HT-29 (cell line): ENCODE results near the gene LIPM. TPM values are rescaled to one million over a fixed set of nuclear protein-coding genes. Genes with fewer than 3 reads are reported as not detected.

Source experiments
- DNase-seq: peaks from one replicate; pipeline ENCODE4 v3.0.0-alpha.2; 2015; ENCODE audit warnings: low spot score
- total RNA-seq: library from RNA; depleted of rRNA; stranded (reverse); fragments of >200 nt; shearing (Covaris generic); gene quantifications from 2 replicates; pipeline ENCODE4 v1.2.3, GENCODE V29; 2014

LIPM gene
- total RNA-seq, 1 experiment from 2014 or later: not detected

DNA sequence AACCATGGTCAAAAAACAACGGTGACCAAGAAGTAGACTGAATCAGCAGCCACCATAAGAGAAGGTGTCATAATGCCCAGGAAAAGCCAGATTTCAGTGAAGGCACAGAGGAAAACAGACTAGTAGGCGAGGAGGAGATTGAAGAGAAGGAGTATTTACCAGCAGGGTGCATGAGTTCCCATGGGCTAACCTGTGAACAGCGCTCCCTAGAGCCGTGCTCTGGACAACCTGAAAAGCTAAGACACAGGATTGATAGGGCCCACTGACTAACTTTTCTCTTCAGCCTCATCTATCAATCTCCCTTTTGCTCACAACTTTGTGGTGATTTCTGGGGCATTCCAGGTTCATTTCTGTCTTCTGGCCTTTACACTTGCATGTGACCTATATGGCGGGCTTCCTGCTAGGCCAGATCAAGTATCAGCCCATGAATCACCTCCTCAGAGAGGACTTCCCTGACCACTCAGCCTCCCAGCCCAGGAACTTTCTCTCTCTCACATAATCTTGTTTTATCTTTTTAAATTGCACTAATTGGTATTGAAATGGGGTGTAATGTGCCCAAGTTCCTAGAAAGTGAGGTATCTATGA lies 36.3 kb downstream of the LIPM start:
- DNase-seq: no peak

DNA sequence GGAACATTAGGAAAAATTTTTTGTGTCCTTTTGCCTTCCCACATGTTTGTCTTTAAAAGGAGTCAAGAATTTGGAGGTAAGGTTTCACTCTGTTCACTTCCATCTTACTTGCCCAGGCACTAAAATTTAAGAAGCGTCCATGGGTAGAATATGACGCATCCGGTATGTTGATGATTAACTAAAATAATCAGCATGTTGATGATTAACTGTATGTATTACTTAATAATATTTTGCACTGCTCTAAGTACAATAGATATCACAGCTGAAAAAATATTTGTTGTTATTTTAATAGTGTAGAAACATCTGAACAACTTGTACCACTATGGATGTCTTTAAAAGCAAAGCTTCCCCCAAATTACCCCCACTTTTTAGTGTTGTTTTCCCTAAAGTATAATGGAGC lies 37.6 kb downstream of the LIPM start:
- peak; percentile 68 for DNase-seq

DNA sequence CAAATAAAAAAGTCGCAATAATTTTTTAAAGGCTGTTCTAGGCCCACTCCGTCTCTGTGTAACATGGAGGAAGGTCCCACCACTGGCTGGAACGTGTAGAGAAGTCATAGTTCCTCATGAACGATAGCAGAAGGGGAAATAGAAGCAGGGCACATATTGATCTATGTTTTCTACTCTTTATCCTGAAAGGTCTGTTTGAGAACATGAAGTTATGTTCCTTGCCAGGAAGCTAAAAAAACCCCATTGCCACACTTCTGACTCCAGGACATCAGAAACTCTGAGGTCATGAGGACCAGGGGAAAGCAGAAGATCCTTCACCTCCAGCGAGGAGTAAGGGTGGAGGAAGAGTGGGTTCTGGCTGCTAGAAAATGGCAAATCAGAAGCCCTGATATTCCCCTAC lies 38.4 kb downstream of the LIPM start:
- no peak for DNase-seq

DNA sequence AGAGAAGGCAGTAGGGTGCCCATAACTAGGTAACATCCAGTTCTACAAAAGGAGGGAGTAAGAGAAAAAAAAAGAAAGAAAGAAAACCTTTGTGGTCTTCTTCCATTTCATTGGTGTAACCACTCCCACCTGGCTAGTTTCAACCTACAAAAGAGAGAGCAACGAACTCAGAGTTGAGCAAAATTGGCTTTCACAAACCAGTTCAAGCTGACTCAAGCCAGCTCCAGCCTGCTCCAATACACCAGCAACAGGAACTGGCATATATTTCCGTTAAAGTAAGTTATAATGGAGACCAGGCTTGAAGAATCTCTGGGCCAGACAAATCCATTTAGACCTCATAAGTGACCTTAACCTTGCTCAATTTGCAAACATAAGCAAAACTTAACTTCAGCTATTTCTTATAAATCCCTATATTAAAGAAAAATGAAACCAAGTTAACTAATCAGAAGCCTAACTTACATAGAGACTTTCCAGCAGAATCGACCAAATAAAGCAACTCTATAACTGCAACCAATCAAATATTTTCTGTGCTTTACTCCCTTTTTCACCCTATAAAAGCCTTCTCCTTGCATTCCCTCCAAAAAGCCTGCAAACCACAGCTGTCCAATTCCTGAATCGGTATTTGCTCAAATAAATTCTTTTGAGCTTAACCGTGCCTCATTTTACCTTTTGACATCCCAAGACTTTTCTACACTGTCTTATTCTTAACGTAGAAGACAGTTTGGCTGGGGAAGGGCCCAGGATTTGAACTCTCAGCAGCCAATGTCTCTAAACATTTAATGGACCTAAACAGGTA lies 39.0 kb downstream of the LIPM start:
- no peak for DNase-seq

DNA sequence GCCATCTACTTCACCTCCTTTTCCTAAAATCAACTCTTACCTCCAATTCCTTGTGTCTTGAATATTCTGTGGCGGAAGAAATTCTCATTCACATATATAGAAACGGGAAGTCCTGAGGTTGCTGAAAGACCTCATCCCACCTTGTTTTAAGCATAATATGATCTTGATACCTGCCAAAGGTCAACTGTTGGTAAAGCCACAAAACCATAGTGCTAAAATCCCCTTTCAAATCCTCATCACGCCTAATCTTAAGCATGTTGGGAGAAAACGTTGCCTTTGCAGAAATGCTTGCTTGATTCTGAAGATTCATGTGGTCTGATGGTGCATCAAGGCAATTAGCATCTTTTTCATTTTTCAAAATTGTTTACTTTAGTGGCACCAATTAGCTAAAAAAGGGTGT lies 40.6 kb downstream of the LIPM start:
- DNase-seq: no peak

DNA sequence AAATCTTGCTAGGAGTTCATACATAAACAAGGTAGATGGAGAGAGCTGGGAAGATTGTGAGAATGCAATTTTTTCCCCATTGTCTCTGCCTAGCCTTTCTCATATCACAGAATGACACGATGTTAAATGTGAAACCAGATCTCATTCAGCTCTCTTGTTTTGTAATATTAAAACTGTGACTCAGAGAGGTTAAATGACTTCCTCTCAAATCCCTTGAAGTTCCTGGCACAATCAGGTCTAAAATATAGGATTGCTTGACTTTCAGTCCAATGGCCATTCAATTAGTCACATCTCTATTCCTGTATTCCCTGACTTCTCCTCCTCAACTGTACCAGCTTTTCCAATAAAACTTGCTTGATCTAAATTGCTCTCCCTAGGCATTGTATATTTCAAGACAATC lies 46.0 kb downstream of the LIPM start:
- peak; percentile 62 for DNase-seq

DNA sequence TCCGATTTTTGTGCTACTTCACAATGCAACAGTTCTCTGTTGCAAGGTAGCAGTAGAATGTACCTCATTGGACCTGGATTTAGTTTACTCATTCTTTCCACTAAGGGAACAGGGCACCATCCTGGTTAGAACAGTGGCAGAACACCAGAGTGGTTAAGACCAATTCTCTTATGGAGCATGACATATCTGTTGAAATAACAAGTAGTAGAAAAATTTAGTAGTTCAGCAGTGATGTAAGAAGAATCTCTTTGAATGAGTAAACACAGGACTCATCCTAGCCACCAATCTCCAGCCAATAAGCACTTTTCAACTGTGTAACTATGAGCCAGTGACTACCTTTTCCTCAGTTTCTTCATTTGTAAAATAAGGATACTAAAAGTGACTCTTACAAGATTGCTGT lies 46.7 kb downstream of the LIPM start:
- DNase-seq: no peak

DNA sequence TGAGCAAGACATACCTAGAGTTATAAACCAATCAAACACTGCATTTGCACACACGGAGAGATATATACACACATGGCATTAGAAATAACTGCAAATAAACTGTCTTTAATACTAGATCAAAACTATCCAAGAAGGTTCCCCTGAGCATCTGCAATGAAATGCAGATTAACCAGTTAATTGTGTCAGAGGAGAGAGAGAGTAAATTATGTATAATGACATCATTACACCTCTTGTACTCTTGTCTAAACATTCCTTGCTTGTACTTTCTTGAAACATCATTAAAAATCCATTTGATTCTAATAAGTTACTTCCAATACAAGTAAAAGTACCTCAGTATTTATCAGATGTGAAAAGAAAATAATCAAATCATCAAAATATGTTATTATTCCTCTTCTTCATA lies 48.2 kb downstream of the LIPM start:
- DNase-seq: peak; percentile 46

DNA sequence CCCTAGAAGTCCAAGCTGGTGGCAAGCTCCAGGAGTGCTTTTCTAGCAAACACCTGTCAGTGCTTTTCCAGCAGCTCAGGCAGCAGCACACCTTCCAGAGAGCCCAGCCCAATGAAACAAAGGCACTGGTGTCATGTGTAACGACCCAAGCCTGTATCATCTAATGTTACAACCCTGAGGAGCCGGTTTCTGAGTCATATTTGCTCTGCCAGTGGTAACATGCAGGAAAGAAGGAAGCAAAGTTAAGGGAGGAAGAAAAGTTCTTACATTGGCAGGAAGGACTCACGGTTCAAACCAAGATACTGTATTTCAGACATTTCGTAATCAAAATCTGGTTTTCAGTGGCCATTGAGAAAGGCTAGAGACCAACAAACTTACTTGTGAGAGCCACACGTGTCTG lies 49.2 kb downstream of the LIPM start, which contains the start of gene ANKRD22:
Gene ANKRD22 (minus strand): TSS at position 139 of the 400 bp plus-strand sequence. CDS start 237 bp downstream, outside the sequence.
- DNase-seq: peak; percentile 97

DNA sequence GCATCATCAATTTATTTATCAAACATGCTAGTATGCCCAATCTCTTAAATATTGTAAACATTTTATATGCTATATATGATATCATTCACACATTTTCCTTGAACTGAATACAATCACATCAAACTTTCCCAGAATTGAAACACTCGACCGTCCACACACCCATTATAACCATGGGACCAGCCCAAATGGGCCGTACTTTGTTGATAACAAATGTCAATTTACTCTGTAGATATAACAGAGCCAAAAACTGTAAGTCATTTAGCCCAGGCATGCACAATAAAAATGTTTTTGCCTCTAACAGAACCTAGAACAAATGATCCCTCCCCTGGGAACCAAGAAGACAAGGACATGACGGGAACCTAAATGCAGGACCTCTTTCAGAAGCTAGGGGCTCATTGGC lies 49.8 kb downstream of the LIPM start:
- no peak for DNase-seq

DNA sequence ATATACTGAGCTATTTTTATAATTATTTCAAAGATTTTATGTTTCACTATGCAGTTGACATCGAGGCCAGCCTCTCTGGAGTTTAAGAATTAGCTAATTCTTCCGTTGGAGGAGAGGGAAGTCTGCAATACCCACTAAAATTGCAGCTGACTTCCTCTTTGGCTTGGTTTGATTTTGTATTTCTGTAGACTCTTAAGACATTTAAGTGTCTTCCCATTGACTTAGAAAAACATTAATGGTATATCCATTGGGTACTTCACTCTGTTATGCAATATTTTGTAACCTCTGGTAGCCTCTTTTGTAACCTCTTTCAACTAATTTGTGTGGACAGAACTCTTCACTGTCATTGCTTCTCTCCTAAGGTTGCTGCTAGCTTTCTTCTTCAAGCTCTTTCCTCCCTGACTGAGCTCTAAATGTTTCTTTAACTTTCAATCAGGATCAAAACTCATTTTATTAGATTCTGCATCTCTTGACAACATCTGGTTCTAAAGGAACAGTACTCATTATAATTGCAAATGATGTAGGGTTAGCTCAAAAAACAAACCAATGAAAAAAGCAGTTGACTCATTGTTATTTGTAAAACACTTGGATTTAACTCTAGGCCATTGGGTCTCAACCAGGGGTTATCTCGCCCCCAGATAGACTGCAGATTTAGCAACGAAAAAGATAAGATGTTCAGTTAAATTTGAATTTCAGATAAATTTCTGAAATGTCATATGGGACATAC lies 50.8 kb downstream of the LIPM start:
- DNase-seq: no peak

DNA sequence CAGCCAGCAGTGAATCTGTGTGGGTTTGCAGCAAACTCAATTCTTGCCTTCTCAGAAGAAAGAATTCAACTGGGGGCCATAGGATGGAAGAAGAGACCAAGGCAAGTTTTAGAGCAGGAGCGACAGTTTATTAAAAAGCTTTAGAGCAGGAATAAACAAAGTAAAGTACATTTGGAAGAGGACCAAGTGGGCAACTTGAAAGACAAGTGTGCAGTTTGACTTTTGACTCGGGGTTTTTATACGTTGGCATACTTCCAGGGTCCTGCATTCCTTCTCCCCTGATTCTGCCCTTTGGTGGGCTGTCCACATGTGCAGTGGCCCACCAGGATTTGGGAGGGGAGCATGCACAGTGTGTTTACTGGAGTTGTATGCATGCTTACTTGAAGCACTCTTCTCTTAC lies 52.2 kb downstream of the LIPM start:
- peak; percentile 26 for DNase-seq

DNA sequence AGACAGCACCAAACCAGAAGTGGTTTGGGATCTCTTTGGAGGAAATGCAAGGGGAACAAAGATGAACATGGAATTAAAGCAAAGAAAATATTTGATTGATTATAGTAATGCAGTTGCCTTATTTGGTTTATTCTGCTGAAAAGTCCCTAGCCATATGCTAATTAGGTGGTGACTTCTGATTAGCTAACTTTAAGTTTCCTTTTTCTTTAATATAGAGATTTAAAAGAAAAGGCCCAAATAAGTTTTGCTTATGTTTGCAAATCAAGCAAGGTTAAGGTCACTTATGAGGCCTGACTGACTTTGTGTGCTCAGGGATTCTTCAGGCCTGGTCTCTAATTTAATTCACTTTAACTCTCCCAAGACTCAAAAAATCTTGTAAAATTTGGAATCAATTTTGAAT lies 55.3 kb downstream of the LIPM start:
- DNase-seq: no peak

DNA sequence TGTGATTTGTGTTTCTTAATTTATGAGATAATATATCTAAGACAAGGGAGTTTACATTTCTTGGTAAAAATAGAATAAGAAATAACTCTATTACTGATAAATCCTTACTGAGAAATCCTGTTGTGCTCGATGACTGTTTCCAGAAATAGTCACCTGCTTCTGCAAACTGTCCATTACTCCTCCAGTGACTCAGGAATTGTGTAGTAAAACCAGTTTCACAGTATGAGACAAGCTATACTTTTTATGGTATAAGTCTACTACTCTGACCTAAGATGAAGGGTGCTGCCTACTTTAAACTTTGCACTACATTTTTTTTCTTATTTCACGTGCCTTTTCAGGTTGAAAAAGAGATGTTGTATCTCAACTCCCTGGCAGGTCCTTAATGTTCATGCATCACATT lies 56.0 kb downstream of the LIPM start:
- peak; percentile 52 for DNase-seq

DNA sequence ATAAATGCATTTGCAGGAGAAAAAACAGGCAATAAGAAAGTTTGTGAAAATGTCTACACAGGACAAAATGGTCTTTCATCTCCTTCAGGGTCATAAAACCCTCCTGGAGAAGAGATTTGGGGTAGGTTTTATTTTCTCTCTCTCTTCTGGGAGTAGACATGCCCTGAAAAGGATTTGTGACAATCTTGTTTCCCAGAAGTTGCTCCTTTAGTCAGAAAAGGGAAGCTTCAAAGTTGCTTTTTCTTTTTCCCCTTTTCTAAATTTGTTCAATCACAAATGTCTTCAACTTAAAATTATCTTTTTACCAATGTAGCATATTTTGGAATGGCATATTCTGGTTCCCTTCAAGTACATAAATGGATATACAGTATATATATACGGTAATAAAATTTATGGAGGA lies 58.5 kb downstream of the LIPM start:
- no peak for DNase-seq

DNA sequence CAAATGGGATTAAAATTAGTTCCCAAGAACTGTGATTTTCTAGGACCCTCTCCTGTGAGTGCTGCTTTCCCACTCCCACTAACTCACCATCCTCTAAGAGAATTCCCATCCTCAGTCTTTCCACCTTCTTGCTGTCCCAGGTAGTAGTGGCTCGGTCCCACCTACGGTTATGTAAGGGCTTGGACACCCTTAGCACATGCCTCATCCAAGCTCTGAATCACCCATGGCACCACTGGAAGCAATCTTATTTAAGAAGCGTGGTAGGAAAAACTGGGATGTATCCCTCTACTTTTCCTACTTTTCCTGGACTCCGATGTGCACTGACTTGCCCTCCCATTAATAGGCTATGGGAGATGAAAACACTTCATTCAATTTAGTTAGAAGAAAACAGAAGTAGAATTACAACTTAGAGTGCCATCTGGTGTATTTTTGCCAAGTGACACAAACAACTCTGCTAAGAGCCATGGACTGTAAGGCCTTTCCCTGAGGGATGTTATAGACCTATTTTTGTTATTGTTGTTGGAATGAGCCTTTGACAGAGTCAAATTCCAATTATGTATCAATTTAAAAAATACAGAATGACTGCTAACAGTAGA lies 62.8 kb downstream of the LIPM start:
- DNase-seq: peak; percentile 76

DNA sequence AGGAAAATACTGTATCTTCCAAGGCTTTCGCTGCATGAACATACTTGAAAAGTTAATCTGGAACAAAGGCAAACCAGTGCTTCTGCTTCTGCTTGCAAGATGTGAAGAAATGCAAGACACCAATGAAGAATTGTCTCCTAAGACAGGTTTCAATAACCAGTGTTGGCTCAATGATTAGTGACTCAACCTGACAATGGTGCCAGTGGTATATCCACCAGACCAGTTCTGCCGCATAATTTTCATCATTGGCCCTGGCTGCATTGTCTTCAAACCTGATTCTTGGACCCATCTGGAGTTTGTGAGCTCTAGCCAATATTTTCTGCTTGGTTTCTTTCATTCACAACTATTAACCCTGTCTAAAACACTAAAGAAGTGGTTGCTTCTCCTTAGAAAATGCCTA lies 63.9 kb downstream of the LIPM start:
- no peak for DNase-seq

DNA sequence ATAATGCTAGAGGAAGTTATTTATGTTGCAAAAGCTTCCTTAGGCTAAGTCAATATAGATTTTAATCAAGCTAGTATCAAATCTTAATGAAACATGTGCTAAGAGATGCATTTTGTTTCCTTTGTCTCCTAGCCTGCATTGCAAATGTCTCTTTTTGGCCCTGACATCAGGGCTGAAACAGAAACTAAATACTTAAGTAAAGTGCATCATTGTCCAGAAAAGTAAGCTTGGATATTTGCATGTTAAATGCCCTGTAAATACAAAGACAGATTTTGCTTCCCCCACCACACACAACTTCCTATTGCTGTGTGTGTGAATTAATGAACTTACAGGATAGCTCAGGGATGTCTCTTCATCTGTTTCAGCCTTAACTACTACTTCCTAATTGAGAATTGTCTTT lies 67.6 kb downstream of the LIPM start:
- no peak for DNase-seq
